SK-N-MC (cell line): ENCODE data around the gene CACNA1H.

Experiments used
- EZH2 ChIP-seq: fragments of 200-600 bp; sonication (generic); IDR thresholded peaks from one replicate; pipeline ENCODE4 v1.6.1; 2017; ENCODE audit warnings: antibody characterized with exemption
- FOXP2 ChIP-seq: optimal IDR thresholded peaks from 2 replicates; pipeline ENCODE3; 2011; ENCODE audit warnings: mild to moderate bottlenecking, moderate library complexity; ENCODE audit not compliant: insufficient read depth; ENCODE audit errors: extremely low read length, control extremely low read depth
- POLR2AphosphoS5 ChIP-seq: IDR thresholded peaks from 2 replicates; pipeline ENCODE4 v1.6.1; 2012; ENCODE audit warnings: mild to moderate bottlenecking, low read depth, low read length, borderline replicate concordance

GRCh38 chr16:1126586-1126985, 26.3 kb upstream of the CACNA1H start:
- TF ChIP-seq POLR2AphosphoS5 (no peak), EZH2 (no peak), FOXP2 (no peak)
